ENCODE data around the gene F2RL1.

Gene F2RL1

DNA sequence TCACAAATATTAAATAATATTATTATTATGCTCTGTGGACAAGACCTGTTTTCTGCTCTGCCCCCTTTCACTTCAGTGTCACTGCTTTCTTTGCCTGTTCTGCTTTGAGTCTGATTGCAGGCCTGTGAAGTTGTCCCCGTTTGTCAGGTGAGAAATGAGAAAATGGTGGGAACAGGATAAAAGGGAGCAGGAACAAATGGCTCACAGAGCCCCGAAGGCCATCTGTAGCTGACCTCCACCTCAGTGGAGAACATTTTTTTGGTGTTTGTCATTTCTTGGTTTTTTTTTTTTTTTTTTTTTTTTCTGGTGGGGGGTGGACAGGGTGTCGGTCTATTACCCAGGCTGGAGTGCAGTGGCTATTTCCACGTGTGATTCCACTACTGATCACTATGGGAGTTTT, 17.8 kb downstream of the F2RL1 start:
- TF ChIP-seq, protein P1, sequence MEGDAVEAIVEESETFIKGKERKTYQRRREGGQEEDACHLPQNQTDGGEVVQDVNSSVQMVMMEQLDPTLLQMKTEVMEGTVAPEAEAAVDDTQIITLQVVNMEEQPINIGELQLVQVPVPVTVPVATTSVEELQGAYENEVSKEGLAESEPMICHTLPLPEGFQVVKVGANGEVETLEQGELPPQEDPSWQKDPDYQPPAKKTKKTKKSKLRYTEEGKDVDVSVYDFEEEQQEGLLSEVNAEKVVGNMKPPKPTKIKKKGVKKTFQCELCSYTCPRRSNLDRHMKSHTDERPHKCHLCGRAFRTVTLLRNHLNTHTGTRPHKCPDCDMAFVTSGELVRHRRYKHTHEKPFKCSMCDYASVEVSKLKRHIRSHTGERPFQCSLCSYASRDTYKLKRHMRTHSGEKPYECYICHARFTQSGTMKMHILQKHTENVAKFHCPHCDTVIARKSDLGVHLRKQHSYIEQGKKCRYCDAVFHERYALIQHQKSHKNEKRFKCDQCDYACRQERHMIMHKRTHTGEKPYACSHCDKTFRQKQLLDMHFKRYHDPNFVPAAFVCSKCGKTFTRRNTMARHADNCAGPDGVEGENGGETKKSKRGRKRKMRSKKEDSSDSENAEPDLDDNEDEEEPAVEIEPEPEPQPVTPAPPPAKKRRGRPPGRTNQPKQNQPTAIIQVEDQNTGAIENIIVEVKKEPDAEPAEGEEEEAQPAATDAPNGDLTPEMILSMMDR (IDR thresholded peaks at IDR 0.05): no peak
- no peak for DNase-seq (ENCODE audit: low spot score)
- no peak overlapping the region for H3K27ac ChIP-seq
- no peak overlapping the region for H3K4me3 ChIP-seq

DNA sequence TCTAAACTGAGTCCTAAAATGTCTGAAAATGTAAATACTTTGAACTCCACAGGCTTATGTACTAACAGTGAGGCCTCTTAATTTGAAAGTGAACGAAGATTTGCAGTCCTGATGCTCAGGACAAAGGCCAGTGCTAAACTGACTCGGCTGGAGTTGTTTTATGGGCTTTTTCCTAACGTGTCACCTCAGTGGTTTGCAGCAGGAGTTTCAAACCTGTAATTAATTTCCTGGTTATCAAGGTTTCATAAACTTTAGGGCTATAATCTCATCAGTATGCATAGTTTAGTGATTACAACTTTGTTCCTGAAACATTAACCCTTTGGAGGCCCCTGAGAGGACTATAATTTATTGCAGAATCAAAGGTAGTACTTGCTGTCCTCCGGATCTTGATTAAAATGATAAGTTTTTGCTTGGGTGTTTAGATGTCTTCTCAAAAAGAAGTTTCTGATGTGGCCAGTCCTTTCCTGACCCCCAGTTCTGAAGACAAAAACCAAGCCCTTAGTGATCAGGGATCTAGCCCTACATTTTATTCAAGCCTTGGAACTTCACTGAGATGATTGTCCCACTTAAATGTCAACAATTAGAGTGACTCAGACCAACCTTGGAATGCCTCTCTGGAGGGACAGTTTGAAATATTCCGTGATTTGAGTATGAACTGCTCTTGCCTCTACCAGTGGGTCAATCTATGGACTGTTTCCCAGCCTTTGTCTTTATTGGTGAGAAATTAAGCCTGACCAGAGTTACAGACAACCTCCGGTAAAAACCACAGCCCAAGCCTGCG, 19.8 kb downstream of the F2RL1 start:
- H3K27ac ChIP-seq: no peak overlapping the region
- TF ChIP-seq, protein P1 (IDR thresholded peaks at IDR 0.05): no peak
- DNase-seq (ENCODE audit: low spot score): no peak
- H3K4me3 ChIP-seq: no peak overlapping the region

DNA sequence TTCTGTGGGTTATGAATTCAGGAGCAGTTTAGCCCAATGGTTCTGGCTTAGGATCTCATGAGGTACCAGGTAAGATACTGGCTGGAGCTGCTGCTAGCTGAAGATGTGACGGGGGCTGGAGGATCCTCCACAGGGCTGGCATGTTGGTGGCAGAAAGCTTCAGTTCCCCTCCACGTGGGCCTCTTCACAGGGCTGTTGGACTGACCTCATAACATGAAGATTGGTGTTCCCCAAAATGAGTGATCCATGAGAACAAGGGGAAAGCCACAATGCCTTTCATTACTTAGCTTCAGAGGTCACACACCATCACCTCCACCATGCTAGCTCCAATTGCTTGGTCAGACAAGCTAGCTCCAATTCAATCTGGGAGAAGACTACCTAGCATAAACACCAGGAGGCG, 22.5 kb downstream of the F2RL1 start:
- H3K27ac ChIP-seq: no peak overlapping the region
- TF ChIP-seq, protein P1 (IDR thresholded peaks at IDR 0.05): no peak
- DNase-seq (ENCODE audit: low spot score): no peak
- no peak overlapping the region for H3K4me3 ChIP-seq

DNA sequence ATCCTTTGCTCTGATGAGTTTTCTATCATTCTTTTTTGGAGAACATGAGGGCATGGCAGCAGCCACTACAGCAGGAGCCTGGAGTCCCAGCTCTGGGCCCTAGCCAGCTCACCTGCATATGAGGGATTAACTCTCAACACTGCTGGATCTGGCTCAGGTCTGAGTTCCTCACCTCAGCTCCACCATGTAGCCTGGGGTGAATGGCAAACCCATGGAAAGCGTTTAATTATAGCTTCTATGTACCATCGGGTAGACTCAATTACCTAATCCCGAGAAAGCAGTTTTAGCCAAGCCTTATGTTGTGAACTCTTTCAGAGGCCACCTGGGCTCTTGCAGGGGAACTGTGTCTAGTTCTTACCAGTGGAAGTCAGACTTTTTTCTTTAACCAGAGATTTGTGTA, 27.1 kb downstream of the F2RL1 start:
- H3K27ac ChIP-seq: no peak overlapping the region
- TF ChIP-seq, protein P1 (IDR thresholded peaks at IDR 0.05): no peak
- no peak for DNase-seq (ENCODE audit: low spot score)
- H3K4me3 ChIP-seq: no peak overlapping the region

DNA sequence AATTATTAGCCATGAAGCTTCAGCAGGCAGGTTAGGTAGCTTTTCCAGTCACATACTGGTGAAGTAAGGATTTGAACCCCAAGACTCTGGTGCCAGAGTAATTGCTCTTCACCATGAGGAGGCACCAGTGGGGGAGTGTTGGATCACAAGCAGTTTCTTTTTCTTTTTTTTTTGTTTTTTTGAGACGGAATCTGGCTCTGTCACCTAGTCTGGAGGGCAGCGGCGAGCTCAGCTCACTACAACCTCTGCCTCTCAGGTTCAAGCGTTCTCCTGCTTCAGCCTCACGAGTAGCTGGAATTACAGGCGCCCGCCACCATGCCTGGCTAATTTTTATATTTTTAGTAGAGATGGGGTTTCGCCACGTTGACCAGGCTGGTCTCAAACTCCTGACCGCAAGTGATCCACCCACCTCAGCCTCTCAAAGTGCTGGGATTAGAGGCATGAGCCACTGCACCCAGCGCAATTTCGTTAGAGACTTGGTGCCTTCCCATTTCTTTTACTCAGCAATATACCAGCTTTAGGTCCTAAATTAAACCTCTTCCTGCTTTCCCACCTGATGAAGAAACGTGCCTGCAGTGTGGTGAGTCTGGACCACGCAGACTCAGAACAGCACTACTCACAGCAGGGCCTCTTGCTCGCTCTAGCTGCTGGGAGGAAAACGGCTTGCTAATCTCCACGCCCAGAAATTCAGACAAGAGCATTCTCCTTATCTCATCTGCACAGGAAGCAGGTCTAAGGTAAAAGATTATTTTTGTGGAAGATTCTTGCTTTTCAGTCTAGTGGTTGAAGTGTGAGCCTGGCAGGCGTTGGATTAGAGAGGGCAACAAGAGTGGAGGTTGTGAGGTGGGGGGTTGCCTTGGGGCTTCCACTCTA, 30.8 kb downstream of the F2RL1 start, which contains the start of gene S100Z:
TSS of gene S100Z (plus strand) at position 596 of the 873 bp plus-strand sequence. CDS start 25,346 bp downstream, outside the sequence.
- Histone ChIP-seq H3K27ac (no peak within 1 kb of the TSS), H3K4me3 (no peak within 1 kb of the TSS)
- TF ChIP-seq, protein P1 (IDR thresholded peaks at IDR 0.05): no peak
- no peak for DNase-seq (ENCODE audit: low spot score)

DNA sequence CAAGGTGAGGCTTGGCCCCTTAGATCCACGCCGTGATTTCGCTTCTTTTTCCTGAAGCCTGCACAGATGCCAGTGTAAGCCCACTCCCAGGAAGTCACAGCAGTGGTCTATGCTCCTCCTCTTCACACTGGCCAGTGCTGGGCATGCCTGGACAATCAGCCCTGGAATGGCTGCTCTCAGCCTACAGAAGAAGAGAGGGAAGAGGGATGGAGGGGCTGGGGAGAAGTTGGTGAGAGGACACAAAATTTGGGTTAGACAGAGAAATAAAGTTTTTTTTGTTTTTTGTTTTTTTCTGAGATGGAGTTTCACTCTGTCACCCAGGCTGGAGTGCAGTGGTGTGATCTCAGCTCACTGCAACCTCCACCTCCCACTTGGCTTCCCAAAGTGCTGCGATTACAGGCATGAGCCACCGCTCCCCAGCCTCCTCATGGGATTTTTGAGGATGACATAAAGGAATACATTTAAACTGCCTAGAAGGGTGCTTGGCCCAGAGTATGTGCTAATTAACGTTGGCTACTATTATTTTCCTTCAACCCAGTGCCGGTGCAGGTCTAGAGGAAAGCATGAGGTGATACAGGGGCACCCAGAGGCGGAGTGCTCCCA, 31.8 kb downstream of the F2RL1 start:
- DNase-seq (ENCODE audit: low spot score): no peak
- TF ChIP-seq, protein P1 (IDR thresholded peaks at IDR 0.05): no peak
- Histone ChIP-seq H3K27ac (peak overlapping the region in 1 of 2 donors; percentile 45), H3K4me3 (no peak overlapping the region)

Measured in coronary artery (tissue), 2 donors.